ENCODE data around the gene SYT15B.
"Not testable (repeated sequence)": the region's sequence is repeated elsewhere in the genome, so short reads cannot be mapped to it uniquely, and the experiment has no call there.

SYT15B gene

GRCh38 chr10:47725740-47726139, 37.7 kb downstream of the SYT15B start:
- DNase-seq (ENCODE audit: low read depth in 3 of 3) = not testable (repeated sequence)

GRCh38 chr10:47725047-47725446, 38.3 kb downstream of the SYT15B start:
- not testable (repeated sequence) for DNase-seq (ENCODE audit: low read depth in 3 of 3)

- DNase-seq (ENCODE audit: low read depth in 3 of 3) = not testable (repeated sequence)
Measured at GRCh38 chr10:47724119-47724518, 39.3 kb downstream of the SYT15B start.

GRCh38 chr10:47723362-47723761, 40.0 kb downstream of the SYT15B start:
- not testable (repeated sequence) for DNase-seq (ENCODE audit: low read depth in 3 of 3)

GRCh38 chr10:47717011-47717769, 46.2 kb downstream of the SYT15B start:
- DNase-seq (ENCODE audit: low read depth in 3 of 3) = not testable (repeated sequence)

Data from stimulated activated CD4-positive, alpha-beta T cell treated with anti-CD3 and anti-CD28 coated beads, TNF-alpha, amount 100 ng/mL, for 24 hours (primary cell).